Hematopoietic multipotent progenitor cell treated with erythropoietin and hydrocortisone succinate and interleukin-3 and kit ligand, for 8 days (in vitro differentiated cells): ENCODE results near the gene MDH1B.
A peak's percentile ranks its signal among the peaks of the same experiment; 100 is the strongest.

Experiments
- DNase-seq: peaks from one replicate; pipeline ENCODE4 v3.0.0-alpha.2; 2015

The MDH1B gene

GRCh38 chr2:206693399-206694137, 71.6 kb downstream of the MDH1B start:
- DNase-seq: peak; percentile 73

- no peak for DNase-seq
Observed at GRCh38 chr2:206692971-206693370, 72.2 kb downstream of the MDH1B start.

- DNase-seq: peak; percentile 6
Observed at GRCh38 chr2:206688990-206689389, 76.1 kb downstream of the MDH1B start.

GRCh38 chr2:206688453-206688852, 76.7 kb downstream of the MDH1B start:
- DNase-seq: no peak
